Vagina (tissue), 2 donors: ENCODE data around the gene SPRR1A. TPM values are rescaled to one million over a fixed set of nuclear protein-coding genes. Genes with fewer than 3 reads are reported as not detected.

Experiments
- DNase-seq, 2 donors: peaks; one replicate each; pipeline ENCODE4 v3.0.0-alpha.2; 2017; ENCODE audit errors: extremely low spot score in 2 of 2
- H3K27ac ChIP-seq: fragments of 200-600 bp; sonication (generic); one replicate; pipeline ENCODE4 v1.5.1; 2019
- H3K27me3 ChIP-seq: fragments of 200-600 bp; sonication (generic); one replicate; pipeline ENCODE4 v1.5.1; 2019
- H3K36me3 ChIP-seq, 2 donors: fragments of 200-600 bp; sonication (generic); one replicate each; pipeline ENCODE4 v1.5.1; 2017 to 2019
- H3K4me1 ChIP-seq: fragments of 200-600 bp; sonication (generic); one replicate; pipeline ENCODE4 v1.5.1; 2019
- H3K4me3 ChIP-seq, 2 donors: fragments of 200-600 bp; sonication (generic); 1 replicate in 1 of 2; 2 replicates in 1 of 2; pipeline ENCODE4 v1.5.1; 2016 to 2019
- H3K9me3 ChIP-seq: fragments of 200-600 bp; sonication (generic); one replicate; pipeline ENCODE4 v1.5.1; 2019
- POLR2A ChIP-seq, 2 donors: fragments of 450-650 bp; IDR thresholded peaks; one replicate each; pipeline ENCODE4 v1.6.1; 2017; ENCODE audit warnings: antibody characterized with exemption in 2 of 2, mild to moderate bottlenecking in 2 of 2, moderate library complexity in 2 of 2
- POLR2AphosphoS5 ChIP-seq, 2 donors: sonication (generic); formaldehyde crosslinking; IDR thresholded peaks; one replicate each; pipeline ENCODE4 v1.9.0; 2017; ENCODE audit warnings: antibody characterized with exemption in 2 of 2, mild to moderate bottlenecking in 2 of 2, low read depth in 1 of 2; ENCODE audit not compliant: insufficient read depth in 1 of 2
- intact Hi-C: fragments of 100-400 bp; cut with DNase I; formaldehyde crosslinking; loops from one replicate; pipeline ENCODE4 v1.15.1; 2023
- total RNA-seq: library from RNA; depleted of rRNA; stranded (reverse); fragments of >200 nt; gene quantifications from one replicate; pipeline ENCODE4 v1.2.3, GENCODE V29; 2016
- TF ChIP-seq, protein P1 (sequence below), 3 experiments: fragments of 450-650 bp in 2 of 3; fragments of 200-600 bp in 1 of 3; sonication (generic) in 1 of 3; IDR thresholded peaks; one replicate each; pipeline ENCODE4 v1.5.1; 2017 to 2019; ENCODE audit warnings: antibody characterized with exemption in 3 of 3, mild to moderate bottlenecking in 2 of 3, moderate library complexity in 2 of 3

SPRR1A gene
- total RNA-seq, 1 donor from 2014 or later: 109 TPM

DNA sequence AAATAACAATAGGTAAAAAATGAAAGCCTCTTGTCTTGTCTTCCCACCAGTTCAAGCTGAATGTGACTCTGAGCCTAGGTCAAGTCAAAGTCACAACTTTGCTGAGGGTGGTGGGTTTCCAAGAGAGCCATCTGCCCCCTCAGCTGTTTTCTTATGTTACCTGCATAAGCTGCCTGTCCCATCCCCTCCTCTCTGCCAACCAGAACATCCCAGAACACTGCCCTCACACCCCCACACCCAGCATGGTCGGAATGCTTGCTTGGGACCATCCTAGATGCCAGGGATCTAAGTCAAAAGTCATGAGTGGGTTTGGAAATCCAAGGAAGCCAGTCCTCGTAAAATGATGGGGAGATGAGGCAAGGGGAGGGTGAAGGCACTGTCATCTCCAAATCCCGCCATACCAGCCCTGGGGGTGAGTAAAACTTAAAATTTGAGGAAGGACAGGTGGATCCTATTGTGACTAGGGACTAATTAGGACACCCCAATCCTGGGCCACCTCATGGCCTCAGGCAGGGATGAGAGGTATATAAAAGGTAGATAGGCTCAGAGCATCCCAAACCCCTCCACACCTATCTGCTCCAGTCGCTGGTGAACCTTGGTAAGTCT is 37.1 kb upstream of the SPRR1A start, which contains the start of gene SPRR5:
Gene SPRR5, plus strand, starts transcription at position 556 of the 606 bp plus-strand sequence. CDS start 1,349 bp downstream, outside the sequence.
- DNase-seq: peak; percentile 22 to 79
- Histone ChIP-seq H3K9me3 (no peaks in the 10 kb centered on the region), H3K36me3 (no peaks in the 10 kb centered on the region), H3K27me3 (no peaks in the 10 kb centered on the region), H3K4me1 (no peaks in the 10 kb centered on the region), H3K27ac (no peak within 1 kb of the TSS), H3K4me3 (no peak within 1 kb of the TSS)
- intact Hi-C loops: no loop called here
- TF ChIP-seq POLR2AphosphoS5 (IDR thresholded peaks at IDR 0.05; ENCODE audit: insufficient read depth in 1 of 2, low read depth in 1 of 2): no peak
- TF ChIP-seq, protein P1, sequence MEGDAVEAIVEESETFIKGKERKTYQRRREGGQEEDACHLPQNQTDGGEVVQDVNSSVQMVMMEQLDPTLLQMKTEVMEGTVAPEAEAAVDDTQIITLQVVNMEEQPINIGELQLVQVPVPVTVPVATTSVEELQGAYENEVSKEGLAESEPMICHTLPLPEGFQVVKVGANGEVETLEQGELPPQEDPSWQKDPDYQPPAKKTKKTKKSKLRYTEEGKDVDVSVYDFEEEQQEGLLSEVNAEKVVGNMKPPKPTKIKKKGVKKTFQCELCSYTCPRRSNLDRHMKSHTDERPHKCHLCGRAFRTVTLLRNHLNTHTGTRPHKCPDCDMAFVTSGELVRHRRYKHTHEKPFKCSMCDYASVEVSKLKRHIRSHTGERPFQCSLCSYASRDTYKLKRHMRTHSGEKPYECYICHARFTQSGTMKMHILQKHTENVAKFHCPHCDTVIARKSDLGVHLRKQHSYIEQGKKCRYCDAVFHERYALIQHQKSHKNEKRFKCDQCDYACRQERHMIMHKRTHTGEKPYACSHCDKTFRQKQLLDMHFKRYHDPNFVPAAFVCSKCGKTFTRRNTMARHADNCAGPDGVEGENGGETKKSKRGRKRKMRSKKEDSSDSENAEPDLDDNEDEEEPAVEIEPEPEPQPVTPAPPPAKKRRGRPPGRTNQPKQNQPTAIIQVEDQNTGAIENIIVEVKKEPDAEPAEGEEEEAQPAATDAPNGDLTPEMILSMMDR (IDR thresholded peaks at IDR 0.05): no peak
- no peak for TF ChIP-seq POLR2A (IDR thresholded peaks at IDR 0.05)

DNA sequence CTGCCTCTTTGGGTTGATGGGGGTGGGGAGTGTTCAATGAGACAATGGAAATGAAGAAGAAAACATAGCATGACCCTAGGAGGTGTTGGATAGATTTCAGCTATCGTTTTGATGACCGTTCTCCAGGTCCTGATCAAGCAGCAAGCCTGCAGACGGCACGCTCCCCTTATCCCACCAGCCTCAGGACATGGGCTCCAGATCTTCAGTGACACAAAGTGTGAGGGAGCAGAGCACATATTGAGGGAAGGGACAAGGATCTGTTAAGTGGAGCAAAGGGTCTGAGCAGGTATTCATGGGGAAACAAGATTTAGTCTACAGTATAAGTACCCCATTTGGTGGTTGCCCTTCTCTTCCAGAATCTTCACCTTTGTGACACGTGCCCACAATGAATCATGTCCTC is 32.2 kb upstream of the SPRR1A start:
- Histone ChIP-seq H3K27me3 (no peaks in the 10 kb centered on the region), H3K4me3 (no peak overlapping the region), H3K9me3 (no peaks in the 10 kb centered on the region), H3K36me3 (no peaks in the 10 kb centered on the region), H3K27ac (no peak overlapping the region), H3K4me1 (peaks cover 9% of the 10 kb centered on the region)
- peak; percentile 46 to 62 for DNase-seq
- intact Hi-C loops: no loop called here
- TF ChIP-seq POLR2AphosphoS5 (IDR thresholded peaks at IDR 0.05; ENCODE audit: insufficient read depth in 1 of 2, low read depth in 1 of 2): no peak
- TF ChIP-seq POLR2A (IDR thresholded peaks at IDR 0.05): no peak
- TF ChIP-seq, protein P1 (IDR thresholded peaks at IDR 0.05): no peak

DNA sequence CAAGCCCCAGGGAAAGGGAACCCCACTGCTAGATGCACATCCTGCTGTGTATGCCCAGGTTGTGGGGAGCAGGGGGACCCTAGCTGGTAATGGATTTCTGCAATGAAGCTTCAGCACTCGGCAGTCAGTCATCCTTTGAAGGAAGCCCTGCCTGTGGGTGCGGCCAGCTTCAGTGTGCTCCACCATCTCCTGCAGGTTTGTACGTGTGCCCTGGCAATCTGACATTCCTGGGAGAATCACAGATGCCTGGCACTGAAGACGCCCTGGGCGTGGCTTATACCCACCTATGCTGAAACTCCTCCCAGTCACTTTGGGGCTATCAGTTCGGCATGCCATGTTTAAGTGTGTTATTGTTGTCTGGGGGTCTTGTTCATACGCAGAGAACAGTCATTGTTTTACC is 30.1 kb upstream of the SPRR1A start:
- Histone ChIP-seq H3K36me3 (no peaks in the 10 kb centered on the region), H3K27ac (peak overlapping the region; percentile 7), H3K4me3 (no peak overlapping the region), H3K27me3 (no peaks in the 10 kb centered on the region), H3K9me3 (no peaks in the 10 kb centered on the region), H3K4me1 (peaks cover 9% of the 10 kb centered on the region)
- peak; percentile 75 to 89 for DNase-seq
- intact Hi-C loops: no loop called here
- TF ChIP-seq POLR2A (IDR thresholded peaks at IDR 0.05): no peak
- no peak for TF ChIP-seq POLR2AphosphoS5 (IDR thresholded peaks at IDR 0.05; ENCODE audit: insufficient read depth in 1 of 2, low read depth in 1 of 2)
- TF ChIP-seq, protein P1 (IDR thresholded peaks at IDR 0.05): no peak

DNA sequence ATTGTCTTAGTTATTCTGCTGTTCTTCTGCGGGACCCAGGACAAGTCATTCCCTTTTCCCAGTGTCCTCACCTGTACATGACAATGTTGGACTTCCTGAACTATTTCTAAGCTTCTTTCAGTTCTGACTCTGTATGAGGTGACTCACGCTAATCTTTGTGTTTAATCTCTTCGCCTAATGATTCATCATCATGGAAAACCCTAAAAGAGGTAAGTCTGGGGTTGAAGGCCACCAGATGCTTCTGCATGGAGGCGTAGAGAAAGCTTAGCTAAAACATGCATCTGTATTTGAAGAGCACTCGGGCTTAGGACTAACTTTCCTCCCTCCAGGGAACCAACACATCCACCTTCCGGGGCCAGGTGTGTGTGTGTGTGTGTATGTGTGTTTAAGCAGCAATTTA is 29.4 kb upstream of the SPRR1A start:
- DNase-seq: peak in 1 of 2 donors; percentile 56
- Histone ChIP-seq H3K4me1 (peaks cover 9% of the 10 kb centered on the region), H3K4me3 (no peak overlapping the region), H3K27me3 (no peaks in the 10 kb centered on the region), H3K9me3 (no peaks in the 10 kb centered on the region), H3K36me3 (no peaks in the 10 kb centered on the region), H3K27ac (peak overlapping the region; percentile 7)
- intact Hi-C loops: no loop called here
- TF ChIP-seq POLR2AphosphoS5 (IDR thresholded peaks at IDR 0.05; ENCODE audit: insufficient read depth in 1 of 2, low read depth in 1 of 2) (peak in 1 of 2 donors; percentile 58), POLR2A (IDR thresholded peaks at IDR 0.05) (no peak)

DNA sequence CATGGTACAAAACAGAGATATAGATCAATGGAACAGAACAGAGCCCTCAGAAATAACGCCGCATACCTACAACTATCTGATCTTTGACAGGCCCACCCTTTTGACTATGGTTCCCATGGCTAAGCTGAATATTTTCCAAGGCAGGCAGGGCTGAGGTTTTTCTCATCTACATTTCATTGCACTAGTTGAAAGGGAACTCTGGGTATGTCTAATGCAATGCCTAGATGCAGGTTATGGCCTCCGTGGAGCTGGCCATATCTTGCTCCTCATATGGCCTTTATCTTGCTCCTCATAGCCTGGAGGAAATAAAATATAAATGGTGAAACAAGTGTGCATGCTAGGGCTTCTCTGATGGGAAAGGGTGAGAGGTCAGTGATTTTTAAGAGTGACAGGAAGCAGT is 26.3 kb upstream of the SPRR1A start:
- Histone ChIP-seq H3K27ac (no peak overlapping the region), H3K4me1 (peaks cover 9% of the 10 kb centered on the region), H3K4me3 (no peak overlapping the region), H3K9me3 (no peaks in the 10 kb centered on the region), H3K27me3 (no peaks in the 10 kb centered on the region), H3K36me3 (no peaks in the 10 kb centered on the region)
- DNase-seq: no peak
- intact Hi-C loops: no loop called here
- TF ChIP-seq, protein P1 (IDR thresholded peaks at IDR 0.05): no peak
- no peak for TF ChIP-seq POLR2AphosphoS5 (IDR thresholded peaks at IDR 0.05; ENCODE audit: insufficient read depth in 1 of 2, low read depth in 1 of 2)
- no peak for TF ChIP-seq POLR2A (IDR thresholded peaks at IDR 0.05)
